MM.1S (cell line): Measurements from ENCODE around the gene PPP1CA.

Source experiments
- DNase-seq: peaks from one replicate; pipeline ENCODE4 v3.0.0-alpha.2; 2015
- H2AFZ ChIP-seq: fragments of 300-600 bp; sonication (generic); 2 replicates; pipeline ENCODE4 v1.6.0; 2016; ENCODE audit warnings: antibody characterized with exemption, low read length
- H3F3A ChIP-seq: fragments of 300-600 bp; sonication (generic); 2 replicates; pipeline ENCODE4 v1.6.1; 2016; ENCODE audit warnings: mild to moderate bottlenecking, antibody characterized with exemption, low read length, moderate library complexity, mixed read lengths; ENCODE audit not compliant: insufficient read depth
- H3K27ac ChIP-seq: fragments of 300-600 bp; sonication (generic); 2 replicates; pipeline ENCODE4 v1.5.1; 2016; ENCODE audit warnings: mild to moderate bottlenecking, low read length
- H3K27me3 ChIP-seq: fragments of 300-600 bp; sonication (generic); replicated peaks from 2 replicates; pipeline ENCODE4 v1.6.0; 2016; ENCODE audit warnings: low read length; ENCODE audit not compliant: insufficient read depth
- H3K36me3 ChIP-seq: fragments of 300-600 bp; sonication (generic); replicated peaks from 2 replicates; pipeline ENCODE4 v1.6.1; 2016; ENCODE audit warnings: mild to moderate bottlenecking, low read length, mixed read lengths; ENCODE audit not compliant: insufficient read depth
- H3K4me1 ChIP-seq: fragments of 300-600 bp; sonication (generic); 2 replicates; pipeline ENCODE4 v1.6.1; 2016; ENCODE audit warnings: low read length, mixed read lengths
- H3K4me2 ChIP-seq: fragments of 300-600 bp; sonication (generic); 2 replicates; pipeline ENCODE4 v1.6.0; 2016; ENCODE audit warnings: low read depth, low read length
- H3K4me3 ChIP-seq: fragments of 300-600 bp; sonication (generic); 2 replicates; pipeline ENCODE4 v1.5.1; 2016; ENCODE audit warnings: low read length, mixed read lengths
- H3K79me2 ChIP-seq: fragments of 300-600 bp; sonication (generic); 2 replicates; pipeline ENCODE4 v1.6.1; 2016; ENCODE audit warnings: mixed run types, low read length, mixed read lengths
- H3K9ac ChIP-seq: fragments of 300-600 bp; sonication (generic); 2 replicates; pipeline ENCODE4 v1.6.1; 2016; ENCODE audit warnings: low read length, mixed read lengths
- H3K9me2 ChIP-seq: fragments of 300-600 bp; sonication (generic); replicated peaks from 2 replicates; pipeline ENCODE4 v1.6.1; 2016; ENCODE audit warnings: mild to moderate bottlenecking, low read length, mixed read lengths; ENCODE audit not compliant: insufficient read depth
- H3K9me3 ChIP-seq: fragments of 300-600 bp; sonication (generic); replicated peaks from 2 replicates; pipeline ENCODE4 v1.6.1; 2016; ENCODE audit warnings: mild to moderate bottlenecking, low read length, mixed read lengths; ENCODE audit not compliant: insufficient read depth
- H4K20me1 ChIP-seq: fragments of 300-600 bp; sonication (generic); 2 replicates; pipeline ENCODE4 v1.6.1; 2016; ENCODE audit warnings: mild to moderate bottlenecking, low read length, moderate library complexity, mixed read lengths; ENCODE audit not compliant: insufficient read depth
- EZH2 ChIP-seq: fragments of 300-600 bp; sonication (generic); optimal IDR thresholded peaks from 2 replicates; pipeline ENCODE3; 2017; ENCODE audit warnings: low read depth, mild to moderate bottlenecking, antibody characterized with exemption, low read length, mixed read lengths
- EZH2phosphoT487 ChIP-seq: fragments of 300-600 bp; sonication (generic); IDR thresholded peaks from 2 replicates; pipeline ENCODE4 v1.6.1; 2018; ENCODE audit warnings: antibody characterized with exemption, low read length
- TF ChIP-seq, protein P1 (sequence below): fragments of 300-600 bp; sonication (generic); IDR thresholded peaks from 2 replicates; pipeline ENCODE4 v1.5.1; 2016; ENCODE audit warnings: antibody characterized with exemption, low read length, mixed read lengths

Gene PPP1CA

DNA sequence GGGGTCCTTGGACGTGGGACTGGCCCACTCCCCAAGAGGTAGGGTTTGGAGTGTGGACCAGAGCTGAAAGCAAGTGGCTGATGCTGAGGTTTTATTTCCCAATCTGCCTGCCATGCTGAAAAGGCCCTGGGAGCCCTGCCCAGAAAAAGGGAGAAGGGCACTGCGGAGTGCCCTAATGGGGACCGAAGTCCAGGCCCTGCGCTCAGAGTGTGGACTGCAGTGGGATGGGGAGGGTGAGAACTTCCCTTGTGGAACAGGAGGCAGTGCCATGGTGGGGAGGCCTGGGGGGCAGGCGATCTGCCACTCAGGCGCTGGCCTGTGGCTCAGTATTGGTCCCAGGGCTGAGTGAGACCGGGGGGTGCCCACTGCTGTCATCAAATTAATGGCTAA is 46.6 kb upstream of the PPP1CA start:
- Histone ChIP-seq H2AFZ (no peak overlapping the region), H3K36me3 (no peaks in the 10 kb centered on the region), H3K9me3 (no peaks in the 10 kb centered on the region), H3K4me3 (no peak overlapping the region), H3K9me2 (no peaks in the 10 kb centered on the region), H3K4me2 (no peak overlapping the region), H3K27ac (no peak overlapping the region), H3K9ac (no peak overlapping the region), H3K79me2 (no peaks in the 10 kb centered on the region), H3F3A (peaks cover 6% of the 10 kb centered on the region), H3K4me1 (peaks cover 12% of the 10 kb centered on the region), H4K20me1 (no peaks in the 10 kb centered on the region), H3K27me3 (no peaks in the 10 kb centered on the region)
- DNase-seq: no peak
- no peak for TF ChIP-seq EZH2
- TF ChIP-seq, protein P1, sequence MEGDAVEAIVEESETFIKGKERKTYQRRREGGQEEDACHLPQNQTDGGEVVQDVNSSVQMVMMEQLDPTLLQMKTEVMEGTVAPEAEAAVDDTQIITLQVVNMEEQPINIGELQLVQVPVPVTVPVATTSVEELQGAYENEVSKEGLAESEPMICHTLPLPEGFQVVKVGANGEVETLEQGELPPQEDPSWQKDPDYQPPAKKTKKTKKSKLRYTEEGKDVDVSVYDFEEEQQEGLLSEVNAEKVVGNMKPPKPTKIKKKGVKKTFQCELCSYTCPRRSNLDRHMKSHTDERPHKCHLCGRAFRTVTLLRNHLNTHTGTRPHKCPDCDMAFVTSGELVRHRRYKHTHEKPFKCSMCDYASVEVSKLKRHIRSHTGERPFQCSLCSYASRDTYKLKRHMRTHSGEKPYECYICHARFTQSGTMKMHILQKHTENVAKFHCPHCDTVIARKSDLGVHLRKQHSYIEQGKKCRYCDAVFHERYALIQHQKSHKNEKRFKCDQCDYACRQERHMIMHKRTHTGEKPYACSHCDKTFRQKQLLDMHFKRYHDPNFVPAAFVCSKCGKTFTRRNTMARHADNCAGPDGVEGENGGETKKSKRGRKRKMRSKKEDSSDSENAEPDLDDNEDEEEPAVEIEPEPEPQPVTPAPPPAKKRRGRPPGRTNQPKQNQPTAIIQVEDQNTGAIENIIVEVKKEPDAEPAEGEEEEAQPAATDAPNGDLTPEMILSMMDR: no peak
- no peak for TF ChIP-seq EZH2phosphoT487

DNA sequence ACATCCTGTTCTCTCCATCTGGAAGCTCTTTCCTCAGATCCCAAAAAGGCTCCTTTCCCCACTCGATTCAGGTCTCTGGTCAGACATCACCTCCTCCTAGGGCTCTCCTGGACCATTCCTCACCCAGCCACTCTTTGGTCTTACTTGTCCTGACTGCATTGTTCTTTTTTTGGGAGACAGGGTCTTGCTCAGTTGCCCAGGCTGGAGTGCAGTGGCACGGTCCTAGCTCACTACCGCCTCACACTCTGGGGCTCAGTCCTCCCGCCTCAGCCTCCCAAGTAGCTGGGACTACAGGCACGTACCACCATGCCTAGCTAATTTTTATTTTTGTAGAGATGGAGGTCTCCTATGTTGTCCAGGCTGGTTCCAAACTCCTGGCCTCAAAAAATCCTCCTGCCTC is 43.9 kb upstream of the PPP1CA start:
- no peaks in the 10 kb centered on the region for H3K27me3 ChIP-seq
- H3K9me3 ChIP-seq: no peaks in the 10 kb centered on the region
- H3K27ac ChIP-seq: no peak overlapping the region
- H3K36me3 ChIP-seq: no peaks in the 10 kb centered on the region
- H3K9ac ChIP-seq: no peak overlapping the region
- no peak overlapping the region for H2AFZ ChIP-seq
- H3K4me1 ChIP-seq: peaks cover 12% of the 10 kb centered on the region
- H3K4me2 ChIP-seq: no peak overlapping the region
- no peaks in the 10 kb centered on the region for H3K79me2 ChIP-seq
- no peaks in the 10 kb centered on the region for H3K9me2 ChIP-seq
- H4K20me1 ChIP-seq: no peaks in the 10 kb centered on the region
- peaks cover 6% of the 10 kb centered on the region for H3F3A ChIP-seq
- no peak overlapping the region for H3K4me3 ChIP-seq
- TF ChIP-seq, protein P1: no peak
- no peak for TF ChIP-seq EZH2phosphoT487
- no peak for TF ChIP-seq EZH2
- DNase-seq: no peak

DNA sequence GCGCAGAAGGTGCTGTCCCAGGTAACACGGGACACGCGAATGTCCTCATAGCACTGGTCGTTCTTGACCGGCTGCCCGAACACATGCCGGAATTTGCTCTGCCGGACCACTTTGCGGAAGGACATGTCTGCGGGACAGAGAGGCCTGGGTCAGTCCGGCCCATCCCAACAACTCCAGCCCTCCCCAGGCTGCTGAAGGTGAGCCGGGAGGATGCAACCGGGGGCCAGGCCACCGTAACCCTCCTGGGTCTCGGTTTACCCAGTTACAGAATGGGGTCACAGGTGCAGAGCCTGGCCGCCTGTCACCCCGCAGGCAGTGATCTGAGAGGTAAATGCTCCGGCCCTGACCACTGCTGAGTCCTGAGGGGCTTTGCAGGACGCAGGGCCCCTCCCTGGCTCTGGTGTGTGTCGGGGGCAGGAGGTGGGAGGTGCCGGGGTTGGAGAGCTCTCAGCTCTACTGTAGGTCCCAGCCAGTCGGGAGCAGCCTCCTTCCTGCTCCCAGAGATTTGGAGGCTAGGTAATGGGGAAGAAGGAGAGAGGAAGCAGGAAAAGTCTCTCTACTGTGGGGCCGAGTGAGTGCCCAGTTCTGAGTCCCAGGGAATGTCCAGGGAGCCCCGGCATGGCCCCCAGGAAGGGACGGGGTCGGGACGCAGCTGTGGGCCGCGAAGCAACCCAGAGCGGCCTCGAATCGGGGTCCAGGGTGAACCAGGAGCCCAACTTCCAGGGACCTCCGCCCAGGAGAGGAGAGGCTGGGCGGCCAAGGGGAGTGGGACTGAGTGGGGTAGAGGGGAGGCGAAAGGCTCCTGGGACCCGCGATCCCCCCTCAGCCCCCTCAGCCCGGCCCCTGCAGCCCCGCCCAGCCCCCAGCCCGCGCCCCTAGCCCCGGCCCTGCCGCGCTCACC is 41.1 kb upstream of the PPP1CA start:
- no peaks in the 10 kb centered on the region for H3K36me3 ChIP-seq
- H3K27me3 ChIP-seq: no peaks in the 10 kb centered on the region
- no peak overlapping the region for H3K9ac ChIP-seq
- no peak overlapping the region for H2AFZ ChIP-seq
- TF ChIP-seq EZH2phosphoT487 (no peak), EZH2 (no peak)
- TF ChIP-seq, protein P1: no peak
- no peaks in the 10 kb centered on the region for H3K9me2 ChIP-seq
- DNase-seq: no peak
- no peak overlapping the region for H3K27ac ChIP-seq
- H3K9me3 ChIP-seq: no peaks in the 10 kb centered on the region
- no peaks in the 10 kb centered on the region for H3F3A ChIP-seq
- no peak overlapping the region for H3K4me3 ChIP-seq
- H3K4me2 ChIP-seq: no peak overlapping the region
- H3K4me1 ChIP-seq: peaks cover 4% of the 10 kb centered on the region; the same call in 1 of the 2 replicates
- H4K20me1 ChIP-seq: no peaks in the 10 kb centered on the region
- H3K79me2 ChIP-seq: no peaks in the 10 kb centered on the region
